Measurements from ENCODE around the gene B4GALT1.

The B4GALT1 gene

DNA sequence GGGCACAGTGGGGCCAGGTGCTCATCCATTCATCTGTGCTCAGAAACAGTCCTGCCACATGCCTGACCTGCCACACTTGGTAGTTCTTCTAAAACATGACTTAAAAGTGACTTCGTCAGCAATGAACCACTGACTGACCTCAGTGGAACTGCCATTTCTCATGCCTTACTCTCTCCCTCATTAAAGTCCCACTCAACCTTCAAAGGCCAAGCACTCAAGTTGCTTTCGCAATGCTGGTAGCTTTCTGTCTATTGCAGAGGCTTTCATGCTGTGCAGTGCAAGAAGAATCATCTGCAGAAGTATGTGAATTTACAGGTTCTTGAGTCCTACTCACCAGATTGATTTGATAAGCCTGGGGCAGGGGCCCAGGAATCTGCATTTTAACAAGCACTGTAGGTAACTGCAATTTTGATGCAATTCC, 23.9 kb downstream of the B4GALT1 start:
- Histone ChIP-seq H3K27me3 (ENCODE audit: insufficient read depth, low read length) (no peaks in the 10 kb centered on the region), H3K27ac (ENCODE audit: low read length) (no peak overlapping the region), H3K36me3 (ENCODE audit: insufficient read depth, low read depth, low read length) (no peaks in the 10 kb centered on the region), H3K9me3 (ENCODE audit: insufficient read depth, low read depth, low read length) (no peaks in the 10 kb centered on the region), H3K4me3 (ENCODE audit: low read length) (no peak overlapping the region), H3K4me1 (ENCODE audit: insufficient read depth, low read length) (peaks cover 7% of the 10 kb centered on the region), H3K9ac (ENCODE audit: low read depth, low read length) (no peak overlapping the region)

DNA sequence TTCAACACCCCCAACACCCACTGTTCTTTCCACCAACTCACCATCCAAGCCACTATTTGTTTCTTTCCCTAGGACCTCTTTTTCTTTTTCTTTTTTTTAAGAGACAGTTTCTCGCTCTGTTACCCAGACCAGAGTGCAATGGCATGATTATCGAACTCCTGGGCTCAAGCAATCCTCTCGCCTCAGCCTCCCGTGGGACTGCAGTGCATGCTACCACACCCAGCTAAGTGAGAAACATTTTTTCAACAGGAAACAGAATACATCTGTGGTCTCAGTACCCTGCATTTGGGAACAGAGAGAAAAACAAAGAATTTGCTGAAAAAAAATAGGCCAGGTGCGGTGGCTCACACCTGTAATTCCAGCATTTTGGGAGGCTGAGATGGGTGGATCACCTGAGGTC, 24.6 kb downstream of the B4GALT1 start:
- Histone ChIP-seq H3K4me3 (ENCODE audit: low read length) (no peak overlapping the region), H3K27ac (ENCODE audit: low read length) (no peak overlapping the region), H3K36me3 (ENCODE audit: insufficient read depth, low read depth, low read length) (no peaks in the 10 kb centered on the region), H3K27me3 (ENCODE audit: insufficient read depth, low read length) (no peaks in the 10 kb centered on the region), H3K9ac (ENCODE audit: low read depth, low read length) (no peak overlapping the region), H3K9me3 (ENCODE audit: insufficient read depth, low read depth, low read length) (no peaks in the 10 kb centered on the region), H3K4me1 (ENCODE audit: insufficient read depth, low read length) (peaks cover 7% of the 10 kb centered on the region)

DNA sequence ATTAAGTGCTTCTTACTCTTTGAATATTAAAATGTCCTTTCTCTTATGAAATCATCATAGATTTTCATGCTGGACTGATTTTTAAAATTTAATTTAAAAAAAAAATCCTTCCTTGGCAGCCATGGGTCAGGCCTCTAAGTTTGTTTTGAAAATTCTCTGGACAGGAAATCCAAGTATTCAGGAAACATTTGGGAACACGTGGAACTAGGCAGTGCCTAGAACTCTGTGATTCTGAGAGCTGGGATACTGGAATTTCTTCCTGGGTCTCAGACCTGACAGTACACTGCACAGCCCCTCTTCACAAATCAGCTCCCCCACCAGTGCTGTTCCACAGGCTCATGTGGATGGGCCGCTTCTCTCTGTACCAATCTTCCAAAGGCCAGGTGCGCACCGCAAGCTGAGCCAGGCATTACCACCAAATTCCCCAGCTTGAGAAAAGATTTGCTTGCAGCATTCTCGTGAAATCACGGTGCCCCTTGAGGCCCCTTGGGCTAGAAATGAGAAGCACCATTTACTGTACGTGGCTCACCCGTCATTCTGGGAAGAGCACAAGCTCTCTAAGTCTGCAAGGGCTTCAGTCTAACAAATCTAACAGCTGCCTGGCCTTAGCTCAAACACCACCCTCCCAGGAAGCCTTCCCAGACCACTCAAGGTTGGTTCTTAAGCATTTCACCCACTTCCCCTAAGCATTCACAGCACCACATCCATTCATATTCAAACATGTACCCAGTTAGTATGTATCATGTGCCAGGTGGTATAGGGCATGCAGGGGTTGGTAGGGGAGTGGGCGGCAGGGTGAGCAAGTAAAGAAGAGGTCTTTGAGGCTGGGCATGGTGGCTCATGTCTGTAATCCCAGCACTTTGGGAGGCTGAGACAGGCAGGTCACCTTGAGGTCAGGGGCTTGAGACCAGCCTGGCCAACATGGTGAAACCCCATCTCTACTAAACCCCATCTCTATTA, 26.5 kb downstream of the B4GALT1 start:
- Histone ChIP-seq H3K9ac (ENCODE audit: low read depth, low read length) (no peak overlapping the region; the same call in 1 of the 2 replicates), H3K9me3 (ENCODE audit: insufficient read depth, low read depth, low read length) (no peaks in the 10 kb centered on the region), H3K4me3 (ENCODE audit: low read length) (no peak overlapping the region), H3K4me1 (ENCODE audit: insufficient read depth, low read length) (peaks cover 7% of the 10 kb centered on the region), H3K36me3 (ENCODE audit: insufficient read depth, low read depth, low read length) (no peaks in the 10 kb centered on the region), H3K27me3 (ENCODE audit: insufficient read depth, low read length) (no peaks in the 10 kb centered on the region), H3K27ac (ENCODE audit: low read length) (no peak overlapping the region)

DNA sequence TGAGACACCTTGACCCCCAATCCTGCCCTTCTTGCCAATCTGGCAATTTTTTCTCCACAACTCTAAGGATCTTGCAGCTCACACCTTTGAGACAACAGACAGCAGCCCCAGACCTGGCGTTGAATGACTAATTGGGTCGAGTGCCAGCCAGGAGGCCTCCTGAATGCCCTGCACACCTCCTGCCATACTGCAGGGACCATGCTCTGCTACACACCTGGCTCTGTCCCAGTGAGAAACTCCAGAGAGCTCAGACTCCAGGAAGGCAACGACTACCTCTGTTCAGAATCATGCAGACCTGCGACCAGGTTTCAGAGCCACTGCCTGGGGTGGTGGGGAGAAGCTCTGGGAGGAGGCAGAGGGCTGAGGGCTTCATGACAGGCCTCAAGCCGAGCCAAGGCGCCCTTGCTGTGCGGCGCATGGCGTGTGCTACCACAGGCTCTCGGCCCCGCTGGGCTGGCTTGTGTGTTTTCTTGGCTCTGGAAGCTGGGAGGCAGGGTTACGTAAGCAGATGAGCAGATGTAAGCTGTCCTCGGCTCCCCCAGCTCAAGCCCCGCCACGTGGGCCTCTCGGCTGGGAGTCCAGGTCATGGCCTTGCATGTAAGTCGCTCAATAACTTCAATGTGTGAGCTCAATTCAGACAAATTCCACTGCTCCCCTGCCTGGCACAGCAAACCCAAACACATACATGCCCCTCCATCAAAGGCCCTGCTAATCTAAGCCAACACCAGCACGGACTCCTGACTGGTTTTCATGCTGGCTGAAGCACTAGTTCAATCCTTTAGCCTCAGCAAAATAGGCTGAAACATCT, 27.5 kb downstream of the B4GALT1 start:
- Histone ChIP-seq H3K36me3 (ENCODE audit: insufficient read depth, low read depth, low read length) (no peaks in the 10 kb centered on the region), H3K9me3 (ENCODE audit: insufficient read depth, low read depth, low read length) (no peaks in the 10 kb centered on the region), H3K27me3 (ENCODE audit: insufficient read depth, low read length) (no peaks in the 10 kb centered on the region), H3K27ac (ENCODE audit: low read length) (no peak overlapping the region), H3K4me1 (ENCODE audit: insufficient read depth, low read length) (peaks cover 7% of the 10 kb centered on the region), H3K4me3 (ENCODE audit: low read length) (no peak overlapping the region), H3K9ac (ENCODE audit: low read depth, low read length) (no peak overlapping the region)

GRCh38 chr9:33138768-33139167, 28.4 kb downstream of the B4GALT1 start:
- Histone ChIP-seq H3K36me3 (ENCODE audit: insufficient read depth, low read depth, low read length) (no peaks in the 10 kb centered on the region), H3K4me3 (ENCODE audit: low read length) (no peak overlapping the region), H3K9me3 (ENCODE audit: insufficient read depth, low read depth, low read length) (no peaks in the 10 kb centered on the region), H3K9ac (ENCODE audit: low read depth, low read length) (no peak overlapping the region), H3K27ac (ENCODE audit: low read length) (no peak overlapping the region), H3K27me3 (ENCODE audit: insufficient read depth, low read length) (no peaks in the 10 kb centered on the region), H3K4me1 (ENCODE audit: insufficient read depth, low read length) (peaks cover 7% of the 10 kb centered on the region)

DNA sequence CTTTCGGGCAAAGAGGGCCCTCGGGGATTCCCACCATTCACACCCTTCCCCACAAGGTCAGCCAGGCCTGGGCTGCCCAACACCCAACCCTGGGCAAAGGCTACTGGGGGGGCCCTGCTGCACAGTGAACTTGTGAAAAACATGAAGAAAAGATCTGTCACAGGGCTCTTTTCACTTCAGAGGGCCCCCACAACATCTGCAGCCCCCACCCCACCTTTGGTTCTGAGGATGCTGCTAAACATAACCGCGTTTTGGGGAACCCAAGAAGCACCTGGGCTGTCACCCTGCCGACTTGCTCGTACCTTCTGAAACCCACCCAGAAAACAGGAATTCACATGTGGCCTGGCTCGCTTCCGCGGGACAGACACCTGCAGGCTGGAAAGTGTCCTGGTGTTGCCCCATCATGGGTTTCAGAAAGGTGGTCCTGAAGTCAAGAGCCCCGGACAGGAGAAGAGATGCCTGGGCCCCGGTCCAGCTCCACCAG, 29.3 kb downstream of the B4GALT1 start:
- no peak overlapping the region for H3K27ac ChIP-seq (ENCODE audit: low read length)

GRCh38 chr9:33136721-33137670, 30.1 kb downstream of the B4GALT1 start:
- Histone ChIP-seq H3K27me3 (ENCODE audit: insufficient read depth, low read length) (no peaks in the 10 kb centered on the region), H3K4me1 (ENCODE audit: insufficient read depth, low read length) (peaks cover 7% of the 10 kb centered on the region), H3K36me3 (ENCODE audit: insufficient read depth, low read depth, low read length) (no peaks in the 10 kb centered on the region), H3K9me3 (ENCODE audit: insufficient read depth, low read depth, low read length) (no peaks in the 10 kb centered on the region), H3K27ac (ENCODE audit: low read length) (no peak overlapping the region), H3K4me3 (ENCODE audit: low read length) (no peak overlapping the region), H3K9ac (ENCODE audit: low read depth, low read length) (no peak overlapping the region)

More for the DNA sequence above, 29.3 kb downstream of the B4GALT1 start:
- H3K36me3 ChIP-seq (ENCODE audit: insufficient read depth, low read depth, low read length), result no peaks in the 10 kb centered on the region
- peaks cover 7% of the 10 kb centered on the region for H3K4me1 ChIP-seq (ENCODE audit: insufficient read depth, low read length)
- no peaks in the 10 kb centered on the region for H3K27me3 ChIP-seq (ENCODE audit: insufficient read depth, low read length)
- H3K4me3 ChIP-seq (ENCODE audit: low read length), result no peak overlapping the region
- no peaks in the 10 kb centered on the region for H3K9me3 ChIP-seq (ENCODE audit: insufficient read depth, low read depth, low read length)
- H3K9ac ChIP-seq (ENCODE audit: low read depth, low read length), result no peak overlapping the region

DNA sequence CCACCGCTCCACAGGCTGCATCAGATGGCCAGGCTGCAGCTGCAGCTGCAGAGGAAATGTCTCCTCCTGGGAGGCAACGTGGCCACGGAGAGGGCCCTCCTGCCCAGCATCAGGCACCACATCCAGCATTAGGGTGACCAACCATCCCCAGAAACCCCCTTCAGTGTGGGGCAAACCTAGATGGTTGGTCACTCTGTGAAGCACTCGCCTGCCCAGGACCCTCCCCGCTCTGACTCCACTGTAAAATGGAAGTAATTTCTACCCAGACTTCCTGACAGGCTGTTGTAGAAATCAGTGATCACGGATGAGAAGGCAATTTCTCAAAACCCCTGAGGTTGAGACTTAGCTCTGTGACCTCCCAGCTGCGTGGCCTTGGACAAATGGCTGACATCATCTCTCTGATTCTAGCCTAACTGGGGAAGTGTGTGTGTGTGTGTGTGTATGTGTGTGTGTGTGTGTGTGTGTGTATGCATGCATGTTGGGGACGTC, 31.6 kb downstream of the B4GALT1 start:
- no peak overlapping the region for H3K4me3 ChIP-seq (ENCODE audit: low read length)
- H3K4me1 ChIP-seq (ENCODE audit: insufficient read depth, low read length), result peaks cover 7% of the 10 kb centered on the region
- no peaks in the 10 kb centered on the region for H3K27me3 ChIP-seq (ENCODE audit: insufficient read depth, low read length)
- no peak overlapping the region for H3K27ac ChIP-seq (ENCODE audit: low read length)
- H3K9me3 ChIP-seq (ENCODE audit: insufficient read depth, low read depth, low read length), result no peaks in the 10 kb centered on the region
- H3K9ac ChIP-seq (ENCODE audit: low read depth, low read length), result no peak overlapping the region
- H3K36me3 ChIP-seq (ENCODE audit: insufficient read depth, low read depth, low read length), result no peaks in the 10 kb centered on the region

DNA sequence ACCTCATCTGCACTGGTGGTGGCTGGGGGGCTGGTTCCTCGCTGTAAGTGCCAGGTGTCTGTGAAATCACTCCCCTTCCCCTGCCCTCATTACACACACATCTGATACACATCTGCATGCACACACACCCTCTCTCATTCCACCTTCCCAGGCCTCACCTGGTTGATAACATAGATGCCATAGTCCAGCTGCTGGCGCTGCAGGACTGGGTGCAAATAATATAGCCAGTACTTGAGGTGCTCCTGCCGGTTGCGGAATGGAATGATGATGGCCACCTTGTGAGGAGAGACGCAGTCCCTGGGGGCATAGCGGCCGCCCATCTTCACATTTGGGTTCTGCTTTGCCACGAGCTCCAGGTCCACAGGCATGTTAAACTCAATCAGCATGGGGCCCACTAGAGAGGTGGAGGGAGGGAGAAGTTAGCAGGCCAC, 32.1 kb downstream of the B4GALT1 start:
- H3K27me3 ChIP-seq (ENCODE audit: insufficient read depth, low read length), result no peaks in the 10 kb centered on the region
- no peak overlapping the region for H3K9ac ChIP-seq (ENCODE audit: low read depth, low read length)
- no peak overlapping the region for H3K27ac ChIP-seq (ENCODE audit: low read length)
- H3K9me3 ChIP-seq (ENCODE audit: insufficient read depth, low read depth, low read length), result no peaks in the 10 kb centered on the region
- H3K4me3 ChIP-seq (ENCODE audit: low read length), result no peak overlapping the region
- H3K36me3 ChIP-seq (ENCODE audit: insufficient read depth, low read depth, low read length), result no peaks in the 10 kb centered on the region
- H3K4me1 ChIP-seq (ENCODE audit: insufficient read depth, low read length), result peaks cover 6% of the 10 kb centered on the region

GRCh38 chr9:33133186-33133585, 34.0 kb downstream of the B4GALT1 start:
- no peaks in the 10 kb centered on the region for H3K9me3 ChIP-seq (ENCODE audit: insufficient read depth, low read depth, low read length)
- no peak overlapping the region for H3K4me3 ChIP-seq (ENCODE audit: low read length)
- no peaks in the 10 kb centered on the region for H3K4me1 ChIP-seq (ENCODE audit: insufficient read depth, low read length)
- no peak overlapping the region for H3K9ac ChIP-seq (ENCODE audit: low read depth, low read length)
- H3K27me3 ChIP-seq (ENCODE audit: insufficient read depth, low read length), result no peaks in the 10 kb centered on the region
- no peaks in the 10 kb centered on the region for H3K36me3 ChIP-seq (ENCODE audit: insufficient read depth, low read depth, low read length)
- H3K27ac ChIP-seq (ENCODE audit: low read length), result no peak overlapping the region
